H9 (cell line): ENCODE measurements around the gene ABI3. TPM values are rescaled to one million over a fixed set of nuclear protein-coding genes. Genes with fewer than 3 reads are reported as not detected.

Experiments used
- DNase-seq: peaks from one replicate; pipeline ENCODE4 v3.0.0-alpha.2; 2017
- H2AFZ ChIP-seq: one replicate; pipeline ENCODE4 v1.6.1; 2013; ENCODE audit warnings: mild to moderate bottlenecking, low read length, control low read depth, moderate library complexity
- H2AK5ac ChIP-seq: 2 replicates; pipeline ENCODE4 v1.6.1; 2013; ENCODE audit warnings: low read length, control low read depth, mixed read lengths; ENCODE audit not compliant: insufficient read length
- H2BK120ac ChIP-seq: one replicate; pipeline ENCODE4 v1.6.1; 2013; ENCODE audit warnings: low read depth, mild to moderate bottlenecking, low read length, control low read depth, inconsistent platforms; ENCODE audit not compliant: poor library complexity, severe bottlenecking
- H2BK12ac ChIP-seq: 2 replicates; pipeline ENCODE4 v1.6.1; 2013; ENCODE audit warnings: low read length, control low read depth, mixed read lengths, low read depth; ENCODE audit not compliant: insufficient read length
- H2BK15ac ChIP-seq: 2 replicates; pipeline ENCODE4 v1.6.1; 2013; ENCODE audit warnings: low read depth, low read length, control low read depth
- H2BK20ac ChIP-seq: one replicate; pipeline ENCODE4 v1.6.1; 2013; ENCODE audit warnings: low read depth, mild to moderate bottlenecking, low read length, control low read depth, inconsistent platforms; ENCODE audit not compliant: poor library complexity, severe bottlenecking
- H2BK5ac ChIP-seq: 2 replicates; pipeline ENCODE4 v1.6.1; 2013; ENCODE audit warnings: low read length, control low read depth, mixed read lengths; ENCODE audit not compliant: insufficient read length
- H3K14ac ChIP-seq: 2 replicates; pipeline ENCODE4 v1.6.1; 2013; ENCODE audit warnings: low read length, control low read depth; ENCODE audit not compliant: insufficient read depth
- H3K18ac ChIP-seq: 2 replicates; pipeline ENCODE4 v1.6.1; 2013; ENCODE audit warnings: low read depth, mild to moderate bottlenecking, mixed read lengths, low read length, control low read depth; ENCODE audit not compliant: insufficient read length
- H3K23ac ChIP-seq: 2 replicates; pipeline ENCODE4 v1.6.1; 2013; ENCODE audit warnings: low read length, control low read depth, mixed read lengths, low read depth; ENCODE audit not compliant: insufficient read length
- H3K23me2 ChIP-seq: 2 replicates; pipeline ENCODE4 v1.6.1; 2013; ENCODE audit warnings: low read depth, mild to moderate bottlenecking, mixed read lengths, low read length, control low read depth; ENCODE audit not compliant: insufficient read length, poor library complexity, severe bottlenecking
- H3K27ac ChIP-seq: 2 replicates; pipeline ENCODE4 v1.5.1; 2013; ENCODE audit warnings: low read length, control low read depth, mixed read lengths, low read depth; ENCODE audit not compliant: insufficient read length
- H3K27me3 ChIP-seq: 2 replicates; pipeline ENCODE4 v1.6.1; 2013; ENCODE audit warnings: low read length, control low read depth, inconsistent platforms; ENCODE audit not compliant: insufficient read depth
- H3K4ac ChIP-seq: 2 replicates; pipeline ENCODE4 v1.6.1; 2013; ENCODE audit warnings: low read depth, mild to moderate bottlenecking, control low read depth, inconsistent platforms, low read length, moderate library complexity
- H3K4me1 ChIP-seq: 2 replicates; pipeline ENCODE4 v1.6.1; 2013; ENCODE audit warnings: low read length, control low read depth, inconsistent platforms; ENCODE audit not compliant: insufficient read depth
- H3K4me2 ChIP-seq: 2 replicates; pipeline ENCODE4 v1.6.1; 2013; ENCODE audit warnings: low read length, control low read depth, mixed read lengths; ENCODE audit not compliant: insufficient read length, insufficient read depth
- H3K56ac ChIP-seq: 2 replicates; pipeline ENCODE4 v1.6.1; 2013; ENCODE audit warnings: low read depth, mild to moderate bottlenecking, mixed read lengths, low read length, control low read depth; ENCODE audit not compliant: insufficient read length
- H3K79me1 ChIP-seq: 2 replicates; pipeline ENCODE4 v1.6.1; 2013; ENCODE audit warnings: low read depth, mild to moderate bottlenecking, moderate library complexity, low read length, control low read depth, inconsistent platforms; ENCODE audit not compliant: insufficient read depth, poor library complexity, severe bottlenecking
- H3K79me2 ChIP-seq: 2 replicates; pipeline ENCODE4 v1.6.1; 2013; ENCODE audit warnings: low read length, control low read depth, inconsistent platforms; ENCODE audit not compliant: insufficient read depth
- H3K9ac ChIP-seq: 2 replicates; pipeline ENCODE4 v1.6.1; 2013; ENCODE audit warnings: low read length, control low read depth, mixed read lengths; ENCODE audit not compliant: insufficient read length; ENCODE audit errors: extremely low read depth
- H3K9me3 ChIP-seq: one replicate; pipeline ENCODE4 v1.6.1; 2013; ENCODE audit warnings: low read depth, low read length, inconsistent platforms; ENCODE audit not compliant: control insufficient read depth
- H3T11ph ChIP-seq: one replicate; pipeline ENCODE4 v1.6.1; 2013; ENCODE audit warnings: mild to moderate bottlenecking, low read length, control low read depth, inconsistent platforms
- H4K20me1 ChIP-seq: one replicate; pipeline ENCODE4 v1.6.1; 2013; ENCODE audit not compliant: control insufficient read depth, insufficient read length, insufficient read depth
- H4K5ac ChIP-seq: 2 replicates; pipeline ENCODE4 v1.6.1; 2013; ENCODE audit warnings: low read depth, mild to moderate bottlenecking, mixed read lengths, low read length, control low read depth; ENCODE audit not compliant: insufficient read length
- H4K8ac ChIP-seq: replicated peaks from 2 replicates; pipeline ENCODE4 v1.6.1; 2013; ENCODE audit warnings: low read length, control low read depth, mixed read lengths, low read depth; ENCODE audit not compliant: insufficient read length
- H4K91ac ChIP-seq: 2 replicates; pipeline ENCODE4 v1.6.1; 2013; ENCODE audit warnings: low read depth, mild to moderate bottlenecking, moderate library complexity, mixed read lengths, low read length, control low read depth; ENCODE audit not compliant: insufficient read length
- H3K27ac Mint-ChIP-seq, 3 experiments: 2 replicates in 2 of 3; 3 replicates in 1 of 3; pipeline ENCODE4 v1.8.0; 2020 to 2021; ENCODE audit warnings: mixed read lengths in 3 of 3, mild to moderate bottlenecking in 1 of 3, moderate library complexity in 1 of 3
- H3K27me3 Mint-ChIP-seq: 2 replicates; pipeline ENCODE4 v1.8.0; 2021; ENCODE audit warnings: low read depth, mild to moderate bottlenecking, moderate library complexity, mixed read lengths
- H3K36me3 Mint-ChIP-seq, 3 experiments: 2 replicates in 2 of 3; 3 replicates in 1 of 3; pipeline ENCODE4 v1.8.0; 2020 to 2021; ENCODE audit warnings: low read depth in 3 of 3, mixed read lengths in 3 of 3; ENCODE audit not compliant: insufficient read depth in 1 of 3
- H3K4me1 Mint-ChIP-seq, 2 experiments: 2 replicates each; pipeline ENCODE4 v1.8.0; 2020; ENCODE audit warnings: mixed read lengths in 2 of 2
- H3K4me3 Mint-ChIP-seq, 2 experiments: 2 replicates in 1 of 2; 3 replicates in 1 of 2; pipeline ENCODE4 v1.8.0; 2020 to 2021; ENCODE audit warnings: mild to moderate bottlenecking in 2 of 2, mixed read lengths in 2 of 2, moderate library complexity in 1 of 2
- H3K9me3 Mint-ChIP-seq, 2 experiments: 2 replicates in 1 of 2; 3 replicates in 1 of 2; pipeline ENCODE4 v1.8.0; 2020; ENCODE audit warnings: mild to moderate bottlenecking in 2 of 2, mixed read lengths in 2 of 2, moderate library complexity in 1 of 2
- WGBS: extraction: QIAGEN DNeasy Blood & Tissue Kit; methylation state at CpG from one replicate; pipeline ENCODE4 v1.1.7; 2013; ENCODE audit warnings: missing lambda C conversion rate, low lambda C conversion rate, mixed read lengths; ENCODE audit not compliant: insufficient read length; ENCODE audit errors: extremely low coverage; 5-methylcytosine and 5-hydroxymethylcytosine counted together
- total RNA-seq: library from RNA; stranded (reverse); gene quantifications from 2 replicates; pipeline ENCODE4 v1.2.1, GENCODE V29; 2021
- TF ChIP-seq, protein P1 (sequence below): fragments of 200-600 bp; sonication (generic); conservative IDR thresholded peaks from 3 replicates; pipeline ENCODE4 v1.8.0; 2021; ENCODE audit warnings: antibody characterized with exemption, mild to moderate bottlenecking

The ABI3 gene
- total RNA-seq, 1 experiment from 2014 or later, result 2.1 TPM

GRCh38 chr17:49260011-49260816, 49.7 kb downstream of the ABI3 start:
- no peaks in the 10 kb centered on the region for H3K36me3 Mint-ChIP-seq
- no peaks in the 10 kb centered on the region for H3K79me2 ChIP-seq
- no peaks in the 10 kb centered on the region for H3K9me3 ChIP-seq
- no peak overlapping the region for H3K9ac ChIP-seq
- no peak overlapping the region for H3K14ac ChIP-seq
- H3K56ac ChIP-seq, result no peak overlapping the region
- no peaks in the 10 kb centered on the region; the same call in 1 of the 2 replicates for H3K27me3 ChIP-seq
- H3K18ac ChIP-seq, result no peak overlapping the region
- no peak overlapping the region for H3K23ac ChIP-seq
- no peak overlapping the region for H3K27ac Mint-ChIP-seq
- peak; percentile 74 for DNase-seq
- H3K4me3 Mint-ChIP-seq, result peak overlapping the region; percentile 74 to 86
- peaks cover 7 to 8% of the 10 kb centered on the region in 2 experiments for H3K4me1 Mint-ChIP-seq
- no peak overlapping the region for H2BK120ac ChIP-seq
- H3K27ac ChIP-seq, result no peak overlapping the region
- H2BK15ac ChIP-seq, result no peak overlapping the region
- no CpG with 5 or more reads among the region's 77 CpGs for WGBS
- H2AK5ac ChIP-seq, result no peak overlapping the region
- no peak overlapping the region for H2BK12ac ChIP-seq
- no peak overlapping the region for H4K8ac ChIP-seq
- H3T11ph ChIP-seq, result no peak overlapping the region
- H3K79me1 ChIP-seq, result no peaks in the 10 kb centered on the region
- H2AFZ ChIP-seq, result no peak overlapping the region
- no peak overlapping the region for H2BK20ac ChIP-seq
- H3K4me2 ChIP-seq, result peak overlapping the region; percentile 41
- H4K20me1 ChIP-seq, result no peaks in the 10 kb centered on the region
- no peaks in the 10 kb centered on the region for H3K23me2 ChIP-seq
- H4K5ac ChIP-seq, result no peak overlapping the region
- TF ChIP-seq, protein P1, sequence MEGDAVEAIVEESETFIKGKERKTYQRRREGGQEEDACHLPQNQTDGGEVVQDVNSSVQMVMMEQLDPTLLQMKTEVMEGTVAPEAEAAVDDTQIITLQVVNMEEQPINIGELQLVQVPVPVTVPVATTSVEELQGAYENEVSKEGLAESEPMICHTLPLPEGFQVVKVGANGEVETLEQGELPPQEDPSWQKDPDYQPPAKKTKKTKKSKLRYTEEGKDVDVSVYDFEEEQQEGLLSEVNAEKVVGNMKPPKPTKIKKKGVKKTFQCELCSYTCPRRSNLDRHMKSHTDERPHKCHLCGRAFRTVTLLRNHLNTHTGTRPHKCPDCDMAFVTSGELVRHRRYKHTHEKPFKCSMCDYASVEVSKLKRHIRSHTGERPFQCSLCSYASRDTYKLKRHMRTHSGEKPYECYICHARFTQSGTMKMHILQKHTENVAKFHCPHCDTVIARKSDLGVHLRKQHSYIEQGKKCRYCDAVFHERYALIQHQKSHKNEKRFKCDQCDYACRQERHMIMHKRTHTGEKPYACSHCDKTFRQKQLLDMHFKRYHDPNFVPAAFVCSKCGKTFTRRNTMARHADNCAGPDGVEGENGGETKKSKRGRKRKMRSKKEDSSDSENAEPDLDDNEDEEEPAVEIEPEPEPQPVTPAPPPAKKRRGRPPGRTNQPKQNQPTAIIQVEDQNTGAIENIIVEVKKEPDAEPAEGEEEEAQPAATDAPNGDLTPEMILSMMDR, result no peak
- no peaks in the 10 kb centered on the region for H3K4me1 ChIP-seq
- H3K9me3 Mint-ChIP-seq, result no peaks in the 10 kb centered on the region
- H2BK5ac ChIP-seq, result no peak overlapping the region
- H3K27me3 Mint-ChIP-seq, result peaks cover 30% of the 10 kb centered on the region
- H3K4ac ChIP-seq, result no peak overlapping the region
- H4K91ac ChIP-seq, result no peak overlapping the region
